Keratinocyte (primary cell): ENCODE results near the gene SIPA1L2. TPM values are rescaled to one million over a fixed set of nuclear protein-coding genes. Genes with fewer than 3 reads are reported as not detected.

Experiments
- DNase-seq: peaks from one replicate; pipeline ENCODE4 v3.0.0-alpha.2; 2011; ENCODE audit warnings: low read depth, missing footprints, low spot score
- FAIRE-seq: peaks from 2 replicates; lab custom pipeline; 2011; peaks lifted over from hg19 to GRCh38; lab: Jason Lieb, UNC
- H2AFZ ChIP-seq: 2 replicates; pipeline ENCODE4 v1.6.0; 2012; ENCODE audit warnings: low read length, control low read depth, inconsistent platforms; ENCODE audit not compliant: control insufficient read depth
- H3K27ac ChIP-seq: 2 replicates; pipeline ENCODE4 v1.5.1; 2011; ENCODE audit warnings: low read length; ENCODE audit not compliant: control insufficient read depth, insufficient read depth
- H3K27me3 ChIP-seq: 3 replicates; pipeline ENCODE4 v1.6.0; 2011; ENCODE audit warnings: low read length; ENCODE audit not compliant: control insufficient read depth, insufficient read depth; ENCODE audit errors: extremely low read depth
- H3K36me3 ChIP-seq, 2 experiments: 2 replicates in 1 of 2; 3 replicates in 1 of 2; pipeline ENCODE4 v1.5.1; 2011; ENCODE audit warnings: low read length in 2 of 2, mild to moderate bottlenecking in 1 of 2; ENCODE audit not compliant: control insufficient read depth in 2 of 2, insufficient read depth in 2 of 2; ENCODE audit errors: extremely low read depth in 1 of 2
- H3K4me1 ChIP-seq: 3 replicates; pipeline ENCODE4 v1.5.1; 2011; ENCODE audit warnings: low read length; ENCODE audit not compliant: control insufficient read depth, insufficient read depth; ENCODE audit errors: extremely low read depth
- H3K4me2 ChIP-seq: 3 replicates; pipeline ENCODE4 v1.6.0; 2011; ENCODE audit warnings: low read depth, low read length; ENCODE audit not compliant: control insufficient read depth, insufficient read depth; ENCODE audit errors: extremely low read depth
- H3K4me3 ChIP-seq, 3 experiments: fragments of 200-600 bp in 1 of 3; sonication (generic) in 1 of 3; 2 replicates in 2 of 3; 3 replicates in 1 of 3; pipeline ENCODE4 v1.5.1; 2011 to 2016; ENCODE audit warnings: low read length in 3 of 3, mild to moderate bottlenecking in 3 of 3, control low read depth in 2 of 3, inconsistent platforms in 1 of 3, low read depth in 1 of 3, mixed read lengths in 1 of 3, mixed run types in 1 of 3, moderate library complexity in 1 of 3; ENCODE audit not compliant: control insufficient read depth in 2 of 3, insufficient read depth in 2 of 3; ENCODE audit errors: extremely low read depth in 1 of 3
- H3K79me2 ChIP-seq: 2 replicates; pipeline ENCODE4 v1.6.0; 2012; ENCODE audit warnings: low read length; ENCODE audit not compliant: control insufficient read depth, insufficient read depth
- H3K9ac ChIP-seq: 3 replicates; pipeline ENCODE4 v1.6.0; 2011; ENCODE audit warnings: low read length; ENCODE audit not compliant: control insufficient read depth, insufficient read depth; ENCODE audit errors: extremely low read depth
- H3K9me1 ChIP-seq: 3 replicates; pipeline ENCODE4 v1.6.0; 2011; ENCODE audit warnings: low read length; ENCODE audit not compliant: control insufficient read depth, insufficient read depth; ENCODE audit errors: extremely low read depth
- H3K9me3 ChIP-seq: 2 replicates; pipeline ENCODE4 v1.5.1; 2012; ENCODE audit warnings: low read depth, low read length; ENCODE audit not compliant: control insufficient read depth
- H4K20me1 ChIP-seq: 3 replicates; pipeline ENCODE4 v1.6.0; 2011; ENCODE audit warnings: low read length; ENCODE audit not compliant: control insufficient read depth, insufficient read depth; ENCODE audit errors: extremely low read depth
- CTCF ChIP-seq, 3 experiments: IDR thresholded peaks in 1 of 3; conservative IDR thresholded peaks in 1 of 3; optimal IDR thresholded peaks in 1 of 3; 2 replicates in 2 of 3; 3 replicates in 1 of 3; pipeline versions ENCODE3 to v1.5.1; 2011; ENCODE audit warnings: low read length in 3 of 3, mild to moderate bottlenecking in 3 of 3, moderate library complexity in 2 of 3, control low read depth in 1 of 3, inconsistent platforms in 1 of 3; ENCODE audit not compliant: insufficient read depth in 2 of 3; ENCODE audit errors: extremely low read depth in 1 of 3
- EZH2 ChIP-seq: IDR thresholded peaks from one replicate; pipeline ENCODE4 v1.6.1; 2012; ENCODE audit warnings: inconsistent platforms, mild to moderate bottlenecking, low read length, moderate library complexity
- dilution Hi-C: fragments of 300-500 bp; cut with MboI; formaldehyde crosslinking; loops from one replicate; pipeline ENCODE4 v1.7.0; 2020; ENCODE audit warnings: low sequenced_read_pairs; ENCODE audit not compliant: extremely low pct_ligation_motif_present
- polyA plus RNA-seq, 5 experiments: library from polyadenylated mRNA; depleted of rRNA in 3 of 5; stranded (reverse) in 3 of 5; stranded (forward) in 1 of 5; unstranded in 1 of 5; fragments of >200 nt; gene quantifications; 1 replicate in 1 of 5; 2 replicates in 3 of 5; 3 replicates in 1 of 5; pipeline versions ENCODE4 v1.2.1 to v1.2.3, GENCODE V29; 2011 to 2012; ENCODE audit warnings: missing spikeins in 2 of 5, low read depth in 1 of 5, low replicate concordance in 1 of 5

SIPA1L2 gene
- polyA plus RNA-seq, 1 donor (not counting 4 experiments of a cell fraction or from before 2014, with no cell fraction given), result 2.1 TPM

GRCh38 chr1:232590744-232591082, 39.2 kb downstream of the SIPA1L2 start:
- Histone ChIP-seq H3K9me1 (no peaks in the 10 kb centered on the region), H3K79me2 (no peaks in the 10 kb centered on the region), H3K4me3 (no peak overlapping the region), H3K4me2 (no peak overlapping the region), H3K4me1 (peaks cover 10% of the 10 kb centered on the region), H3K9ac (no peak overlapping the region), H3K36me3 (no peaks in the 10 kb centered on the region), H3K27me3 (no peaks in the 10 kb centered on the region), H3K9me3 (no peaks in the 10 kb centered on the region), H4K20me1 (no peaks in the 10 kb centered on the region), H2AFZ (no peak overlapping the region), H3K27ac (no peak overlapping the region)
- no peak for FAIRE-seq
- dilution Hi-C loops, result no loop called here
- no peak for DNase-seq
- no peak for TF ChIP-seq EZH2
- TF ChIP-seq CTCF (optimal IDR thresholded peaks at IDR 0.05 in 1 of 3, IDR thresholded peaks at IDR 0.05 in 1 of 3, conservative IDR thresholded peaks at IDR 0.05 in 1 of 3; ENCODE audit: extremely low read depth in 1 of 3, insufficient read depth in 2 of 3, low read length in 3 of 3), result no peak

GRCh38 chr1:232589812-232590743, 39.9 kb downstream of the SIPA1L2 start:
- H3K4me2 ChIP-seq, result no peak overlapping the region
- no peak overlapping the region for H2AFZ ChIP-seq
- no peaks in the 10 kb centered on the region for H3K9me3 ChIP-seq
- FAIRE-seq (no peak), DNase-seq (no peak)
- H4K20me1 ChIP-seq, result no peaks in the 10 kb centered on the region
- H3K36me3 ChIP-seq, result no peaks in the 10 kb centered on the region
- H3K9me1 ChIP-seq, result no peaks in the 10 kb centered on the region
- no peak for TF ChIP-seq CTCF (optimal IDR thresholded peaks at IDR 0.05 in 1 of 3, IDR thresholded peaks at IDR 0.05 in 1 of 3, conservative IDR thresholded peaks at IDR 0.05 in 1 of 3; ENCODE audit: extremely low read depth in 1 of 3, insufficient read depth in 2 of 3, low read length in 3 of 3)
- TF ChIP-seq EZH2, result no peak
- no peak overlapping the region for H3K4me3 ChIP-seq
- H3K9ac ChIP-seq, result no peak overlapping the region
- H3K27me3 ChIP-seq, result no peaks in the 10 kb centered on the region
- no peaks in the 10 kb centered on the region for H3K79me2 ChIP-seq
- no peak overlapping the region for H3K27ac ChIP-seq
- dilution Hi-C loops, result no loop called here
- H3K4me1 ChIP-seq, result peaks cover 10% of the 10 kb centered on the region
